SKM-1 treated with dmso at 0.1 percent for 144 hours (cell line): ENCODE measurements around the gene TEX35.

Experiments used
- DNase-seq: peaks from one replicate; lab custom pipeline; 2025; ENCODE audit not compliant: unreplicated experiment; lab: John Stamatoyannopoulos, UW

Gene TEX35

DNA sequence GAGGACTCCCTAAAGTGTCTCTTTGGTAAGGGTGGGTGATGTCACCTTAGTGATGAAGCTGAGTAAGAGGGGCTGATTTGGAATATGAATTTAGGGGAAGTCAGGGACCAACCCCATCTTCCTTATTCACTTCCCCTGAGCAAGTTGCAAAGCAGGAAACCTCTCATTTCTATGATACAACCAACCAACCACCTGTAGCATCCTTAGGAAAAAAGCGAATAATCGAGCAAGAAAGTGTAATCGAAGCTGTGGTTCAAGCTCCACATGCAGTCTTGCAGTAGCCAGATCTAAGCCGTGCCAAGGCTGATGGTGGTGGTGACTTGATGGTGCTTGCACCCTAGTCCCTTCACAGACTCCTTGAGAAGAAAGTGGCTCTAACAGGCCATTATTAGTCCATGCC, 3.2 kb downstream of the TEX35 start:
- DNase-seq: no peak

DNA sequence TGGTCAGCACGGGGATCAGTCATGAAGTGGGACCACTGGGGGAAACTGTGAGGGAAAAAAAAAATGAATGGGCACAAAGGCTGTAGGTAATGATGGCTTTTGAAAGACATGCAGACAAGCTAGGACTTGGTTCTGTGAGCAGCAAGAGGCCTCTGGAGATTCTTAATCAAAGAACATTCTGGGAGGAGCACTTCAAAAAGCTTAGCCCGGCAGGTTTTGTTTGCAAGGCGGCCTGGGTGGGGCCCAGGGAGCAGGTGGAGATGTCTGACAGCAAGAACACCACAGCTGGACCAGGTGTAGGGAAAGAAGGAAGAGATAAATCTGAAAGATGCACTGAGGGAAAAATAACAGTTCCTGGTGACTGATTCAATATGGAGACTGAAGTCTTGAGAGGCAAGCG, 6.0 kb downstream of the TEX35 start:
- no peak for DNase-seq

GRCh38 chr1:178520803-178521202, 7.9 kb downstream of the TEX35 start:
- no peak for DNase-seq

- DNase-seq: no peak
Measured at GRCh38 chr1:178521241-178521640, 8.3 kb downstream of the TEX35 start.

GRCh38 chr1:178527117-178527516, 14.2 kb downstream of the TEX35 start:
- DNase-seq: no peak

DNA sequence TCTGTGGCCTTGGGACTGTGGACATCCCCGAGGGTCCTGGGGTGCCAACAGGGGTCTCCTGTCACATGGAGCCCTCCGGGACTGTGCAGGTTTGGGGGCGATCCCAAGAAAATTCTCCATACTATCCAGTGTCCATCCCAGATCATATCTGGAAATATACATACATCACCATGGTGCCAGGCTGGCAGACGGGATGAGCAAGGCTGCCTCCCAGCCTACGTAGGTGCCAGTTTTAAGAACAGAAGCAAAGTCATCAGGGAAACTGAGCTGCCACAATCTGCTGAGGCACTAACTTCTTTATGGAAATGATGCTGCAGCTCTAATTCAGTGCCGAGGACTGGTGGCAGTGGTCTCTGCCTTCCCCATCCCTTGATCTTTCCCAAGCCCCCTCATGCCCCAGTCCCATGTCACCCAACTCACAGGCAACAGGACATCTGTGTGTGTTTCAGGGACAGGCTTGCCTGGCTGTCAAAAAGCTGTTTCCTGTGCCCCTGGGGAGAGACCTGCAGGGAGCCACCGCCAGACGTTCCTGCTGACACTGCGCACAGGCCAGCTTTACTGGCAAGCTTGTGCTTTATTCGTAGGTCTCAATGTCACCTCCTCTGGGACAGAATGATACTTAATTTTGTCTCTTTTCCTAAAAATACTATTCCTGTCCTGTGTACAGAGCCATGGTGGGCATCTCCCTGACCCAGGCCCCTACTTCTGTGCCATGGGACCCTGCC, 15.5 kb downstream of the TEX35 start:
- DNase-seq: no peak

GRCh38 chr1:178528953-178529335, 16.0 kb downstream of the TEX35 start:
- DNase-seq: no peak

DNA sequence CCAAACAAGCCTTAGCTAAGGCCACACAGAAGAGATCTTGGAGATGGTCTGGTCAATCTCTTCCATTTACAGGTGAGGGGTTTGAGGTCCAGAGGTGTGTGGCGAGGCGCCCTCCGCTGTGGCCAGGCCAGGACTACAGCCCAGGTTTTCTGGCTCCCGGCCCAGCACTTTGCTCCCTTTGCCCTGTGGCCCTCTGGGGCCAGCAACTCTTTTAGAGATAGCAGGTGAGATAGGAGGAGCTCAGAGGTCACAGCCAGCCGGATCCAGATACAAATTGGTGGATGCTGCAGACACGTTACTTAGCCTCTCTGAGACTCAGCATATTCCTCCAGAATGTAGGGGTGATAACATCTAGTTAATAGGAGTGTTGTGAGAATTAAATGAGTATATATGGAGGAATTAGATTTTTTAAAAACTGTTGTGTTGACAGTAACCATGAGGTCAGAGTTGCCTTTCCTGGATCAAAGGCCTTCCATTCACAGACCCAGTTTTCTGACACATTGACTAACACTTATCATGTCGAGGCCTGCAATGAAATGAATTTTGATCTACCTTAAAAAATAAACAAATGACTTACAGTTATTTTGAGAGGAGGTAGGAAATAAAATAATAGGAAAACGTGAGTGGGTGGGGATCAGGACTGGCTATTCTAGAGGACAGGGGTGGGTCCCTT, 16.6 kb downstream of the TEX35 start:
- no peak for DNase-seq

GRCh38 chr1:178530037-178530402, 17.1 kb downstream of the TEX35 start:
- DNase-seq: no peak

DNA sequence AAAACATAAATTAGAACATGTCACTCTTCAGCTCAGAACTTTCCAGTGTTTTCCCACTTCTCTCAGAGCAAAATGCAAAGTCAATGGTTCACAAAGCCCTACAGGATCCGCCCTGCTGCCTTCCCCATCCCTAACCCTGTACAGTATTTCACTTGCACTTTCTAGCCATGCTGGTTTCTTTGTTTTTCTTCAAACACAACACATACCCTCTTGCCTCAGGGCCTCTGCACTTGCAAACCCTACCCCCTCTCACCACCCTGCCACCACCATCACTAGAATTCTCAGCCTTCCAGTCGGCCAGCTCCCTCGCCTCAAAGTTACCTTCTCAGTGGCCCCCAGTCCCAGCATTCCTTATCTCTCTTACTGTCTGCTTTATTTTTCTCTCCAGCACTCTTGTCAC, 17.6 kb downstream of the TEX35 start:
- DNase-seq: no peak

GRCh38 chr1:178531887-178532286, 19.0 kb downstream of the TEX35 start:
- no peak for DNase-seq

DNA sequence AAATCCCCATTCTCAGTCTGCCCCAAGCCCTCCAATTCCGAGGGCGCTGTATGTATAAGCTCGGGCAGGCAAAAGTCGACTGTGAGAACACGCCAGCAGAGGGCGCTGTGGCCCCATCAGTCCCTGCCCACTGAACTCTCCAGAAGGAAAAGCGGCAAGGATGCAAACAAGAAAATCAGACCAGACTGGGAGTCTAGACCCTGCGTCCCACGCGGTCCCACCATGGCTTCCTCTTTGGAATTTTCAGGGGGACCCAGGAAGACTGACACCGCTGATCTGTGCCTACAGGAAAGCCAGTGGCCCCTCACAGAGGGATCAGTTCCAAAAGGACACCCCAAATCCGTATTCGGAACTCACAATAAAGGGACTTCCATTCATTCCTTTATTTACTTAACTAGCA, 19.5 kb downstream of the TEX35 start:
- peak; percentile 75 for DNase-seq

- DNase-seq: no peak
Measured at GRCh38 chr1:178533121-178533946, 20.4 kb downstream of the TEX35 start.

DNA sequence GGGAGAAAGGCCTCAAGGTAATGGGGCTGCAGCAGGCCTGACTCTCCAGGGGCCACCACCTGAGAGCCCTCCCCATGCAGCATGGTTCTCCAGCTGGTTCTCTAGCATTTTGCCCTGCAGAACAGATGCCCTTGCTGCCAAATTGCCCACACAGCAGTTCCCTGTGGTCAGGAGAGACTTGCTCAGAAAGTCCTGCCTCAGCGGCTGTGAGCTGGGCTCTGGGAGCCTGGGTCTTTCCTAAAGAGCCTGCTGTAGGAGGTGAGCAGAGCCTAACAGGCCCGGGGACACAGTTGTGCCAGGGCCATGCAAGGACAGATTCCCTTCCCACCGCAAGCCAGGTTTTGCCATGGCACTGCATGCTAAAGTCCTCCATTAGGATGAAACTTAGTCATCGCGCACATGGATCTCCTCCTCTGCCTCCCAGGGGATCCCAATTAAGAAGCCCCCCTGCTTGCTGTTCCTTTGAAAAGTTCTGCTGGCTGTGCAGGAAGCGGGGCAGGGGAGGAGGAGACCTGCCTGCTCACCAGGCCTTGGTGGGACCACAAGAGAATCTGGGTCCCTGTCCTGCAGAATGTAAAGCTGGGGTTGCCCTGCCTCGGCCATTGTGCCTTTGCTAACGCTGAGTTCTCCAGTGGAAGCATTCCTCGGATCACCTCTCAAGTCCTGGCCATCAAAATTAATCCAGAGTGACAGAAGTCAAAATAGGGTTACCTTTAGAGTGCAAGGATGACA, 21.4 kb downstream of the TEX35 start:
- DNase-seq: no peak

DNA sequence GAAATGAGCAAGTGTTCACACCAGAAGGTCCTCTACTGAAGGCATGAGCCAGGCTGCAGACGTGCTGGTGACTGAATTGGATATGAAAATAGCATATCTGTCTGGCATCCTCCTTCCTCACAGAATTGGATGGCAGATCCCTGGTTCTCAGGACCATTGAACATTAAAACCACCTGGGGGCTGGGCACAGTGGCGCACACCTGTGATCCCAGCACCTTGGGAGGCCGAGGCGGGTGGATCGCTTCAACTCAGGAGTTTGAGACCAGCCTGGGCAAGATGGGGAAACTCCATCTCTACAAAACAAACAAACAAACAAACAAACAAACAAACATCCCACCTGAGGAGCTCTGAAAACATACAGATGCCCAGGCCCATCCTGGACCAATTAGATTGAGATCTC, 23.4 kb downstream of the TEX35 start:
- no peak for DNase-seq

GRCh38 chr1:178536844-178537371, 24.0 kb downstream of the TEX35 start:
- no peak for DNase-seq

DNA sequence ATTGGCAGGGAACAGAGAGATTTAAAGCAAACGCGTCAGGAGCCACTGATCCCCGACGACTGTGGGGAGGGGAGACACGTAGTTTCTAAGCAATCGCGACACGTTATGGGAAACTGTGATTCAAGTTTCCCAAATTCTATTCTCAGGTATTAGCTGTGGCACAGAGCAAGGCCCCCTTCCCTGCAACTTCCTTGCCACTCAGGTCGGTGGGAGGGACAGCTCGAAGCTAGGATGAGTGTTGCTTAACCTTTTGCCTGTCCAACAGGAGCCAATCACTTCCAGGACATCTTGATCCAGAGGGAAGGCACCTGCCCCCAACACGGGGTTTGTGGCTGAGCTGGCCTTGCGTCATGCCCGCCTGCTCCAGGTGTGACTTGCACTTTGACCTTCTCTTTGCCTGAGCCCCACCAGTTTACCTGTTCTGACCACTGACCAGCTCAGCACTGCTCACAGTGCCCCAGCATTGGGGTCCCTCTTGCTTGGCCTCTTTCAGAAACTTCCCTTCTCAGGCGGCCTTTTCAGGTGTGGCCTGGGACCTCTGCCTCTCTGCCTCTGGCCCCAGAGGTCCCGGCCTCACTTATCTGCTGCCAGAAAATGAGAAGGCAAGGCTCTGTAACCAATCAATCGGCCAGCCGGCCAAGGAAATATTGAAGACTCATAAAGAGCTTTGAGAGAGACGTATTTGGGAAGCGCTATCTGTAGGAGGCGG, 24.6 kb downstream of the TEX35 start:
- no peak for DNase-seq

DNA sequence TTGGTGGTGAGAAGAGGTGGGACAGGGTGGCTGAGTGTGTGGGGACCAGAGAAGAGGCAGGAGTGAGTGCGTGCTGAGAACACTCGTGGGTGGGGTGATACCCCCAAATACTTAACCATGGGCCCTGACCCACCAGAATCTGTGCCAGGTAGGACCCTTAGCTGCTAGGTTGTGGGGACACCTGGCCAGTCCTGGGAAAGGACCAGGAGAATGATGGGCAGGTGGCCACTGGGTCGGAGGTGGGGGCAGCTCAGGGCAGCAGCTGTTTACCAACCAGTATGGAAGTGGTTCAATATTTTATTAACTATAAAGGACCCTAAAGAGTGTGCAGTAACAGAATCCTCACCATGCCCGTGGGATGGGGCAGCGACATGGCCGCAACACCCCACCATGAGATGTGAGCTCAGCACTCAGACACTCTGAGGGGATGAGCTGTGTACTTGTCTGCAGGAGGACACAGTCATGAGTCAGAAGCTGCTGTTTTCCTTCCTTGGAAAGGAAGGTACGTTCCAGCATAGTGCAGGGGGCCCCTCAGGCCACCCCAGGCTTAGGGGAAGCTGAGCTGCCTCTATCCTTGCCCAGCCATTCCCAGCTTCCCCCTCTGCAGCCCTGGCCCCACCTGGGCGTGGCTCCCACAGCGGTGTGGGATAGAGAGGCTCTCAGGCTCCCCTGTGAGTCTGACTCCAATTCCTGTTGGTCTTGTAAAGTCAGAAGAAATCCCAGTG, 25.4 kb downstream of the TEX35 start:
- no peak for DNase-seq

- no peak for DNase-seq
Measured at GRCh38 chr1:178539291-178539690, 26.4 kb downstream of the TEX35 start.

GRCh38 chr1:178540204-178540603, 27.3 kb downstream of the TEX35 start:
- no peak for DNase-seq
